DND-41 (cell line): ENCODE measurements around the gene MAPK8IP1.

Experiments used
- CTCF ChIP-seq: IDR thresholded peaks from 2 replicates; pipeline ENCODE4 v1.5.1; 2012; ENCODE audit warnings: borderline replicate concordance, low read length, moderate library complexity, mild to moderate bottlenecking; ENCODE audit not compliant: poor library complexity, severe bottlenecking; ENCODE audit errors: extremely low read depth
- EZH2 ChIP-seq: IDR thresholded peaks from 3 replicates; pipeline ENCODE4 v1.6.1; 2012; ENCODE audit warnings: borderline replicate concordance, low read depth, mild to moderate bottlenecking, moderate library complexity, low read length, inconsistent platforms; ENCODE audit not compliant: severe bottlenecking

- no peak for TF ChIP-seq CTCF
- no peak for TF ChIP-seq EZH2
Observed at GRCh38 chr11:45844822-45845578, 40.5 kb upstream of the MAPK8IP1 start.
